ENCODE measurements around the gene ARHGEF10L. TPM values are rescaled to one million over a fixed set of nuclear protein-coding genes. Genes with fewer than 3 reads are reported as not detected.

ARHGEF10L gene
- total RNA-seq, 6 experiments from 2014 or later, result 11.1 to 29.0 (median 26.7) TPM

- no peaks in the 10 kb centered on the region for H3K4me1 Mint-ChIP-seq (ENCODE audit: low read depth)
- H3K27me3 Mint-ChIP-seq (ENCODE audit: insufficient read depth), result peaks cover 9% of the 10 kb centered on the region
Measured at GRCh38 chr1:17709981-17710380, 170.5 kb downstream of the ARHGEF10L start.

GRCh38 chr1:17710889-17711576 is 171.5 kb downstream of the ARHGEF10L start:
- no peak overlapping the region for H3K4me3 Mint-ChIP-seq
- H3K27ac Mint-ChIP-seq, result no peak overlapping the region
- no peak for TF ChIP-seq CTCF (IDR thresholded peaks at IDR 0.05)
- DNase-seq, result no peak
- peaks cover 5% of the 10 kb centered on the region for H3K27me3 Mint-ChIP-seq (ENCODE audit: insufficient read depth)
- peaks cover 10% of the 10 kb centered on the region; the same call in 1 of the 2 replicates for H3K9me3 Mint-ChIP-seq
- H3K36me3 Mint-ChIP-seq (ENCODE audit: low read depth), result no peaks in the 10 kb centered on the region
- no peaks in the 10 kb centered on the region for H3K4me1 Mint-ChIP-seq (ENCODE audit: low read depth)

More at GRCh38 chr1:17709981-17710380, 170.5 kb downstream of the ARHGEF10L start:
- Mint-ChIP-seq H3K36me3 (ENCODE audit: low read depth) (no peaks in the 10 kb centered on the region), H3K4me3 (no peak overlapping the region), H3K27ac (no peak overlapping the region), H3K9me3 (peaks cover 10% of the 10 kb centered on the region; the same call in 1 of the 2 replicates)
- no peak for DNase-seq
- no peak for TF ChIP-seq CTCF (IDR thresholded peaks at IDR 0.05)

- Mint-ChIP-seq H3K36me3 (ENCODE audit: low read depth) (no peaks in the 10 kb centered on the region), H3K4me1 (ENCODE audit: low read depth) (no peaks in the 10 kb centered on the region), H3K27ac (no peak overlapping the region), H3K27me3 (ENCODE audit: insufficient read depth) (peaks cover 8% of the 10 kb centered on the region), H3K9me3 (peaks cover 10% of the 10 kb centered on the region; the same call in 1 of the 2 replicates), H3K4me3 (no peak overlapping the region)
- TF ChIP-seq CTCF (IDR thresholded peaks at IDR 0.05), result no peak
- no peak for DNase-seq
Measured at GRCh38 chr1:17711577-17711910, 172.0 kb downstream of the ARHGEF10L start.

GRCh38 chr1:17711941-17712340 is 172.4 kb downstream of the ARHGEF10L start:
- H3K27me3 Mint-ChIP-seq (ENCODE audit: insufficient read depth), result peaks cover 12% of the 10 kb centered on the region
- no peak for TF ChIP-seq CTCF (IDR thresholded peaks at IDR 0.05)

GRCh38 chr1:17713993-17714392 is 174.5 kb downstream of the ARHGEF10L start:
- peaks cover 17% of the 10 kb centered on the region for H3K27me3 Mint-ChIP-seq (ENCODE audit: insufficient read depth)
- no peak overlapping the region for H3K27ac Mint-ChIP-seq
- TF ChIP-seq CTCF (IDR thresholded peaks at IDR 0.05), result no peak
- H3K9me3 Mint-ChIP-seq, result peaks cover 10% of the 10 kb centered on the region; the same call in 1 of the 2 replicates
- DNase-seq, result no peak
- H3K36me3 Mint-ChIP-seq (ENCODE audit: low read depth), result no peaks in the 10 kb centered on the region
- no peak overlapping the region for H3K4me3 Mint-ChIP-seq
- H3K4me1 Mint-ChIP-seq (ENCODE audit: low read depth), result no peaks in the 10 kb centered on the region

More at GRCh38 chr1:17711941-17712340, 172.4 kb downstream of the ARHGEF10L start:
- no peak overlapping the region for H3K27ac Mint-ChIP-seq
- H3K4me1 Mint-ChIP-seq (ENCODE audit: low read depth), result no peaks in the 10 kb centered on the region
- DNase-seq, result no peak
- H3K36me3 Mint-ChIP-seq (ENCODE audit: low read depth), result no peaks in the 10 kb centered on the region
- no peak overlapping the region for H3K4me3 Mint-ChIP-seq
- peaks cover 10% of the 10 kb centered on the region; the same call in 1 of the 2 replicates for H3K9me3 Mint-ChIP-seq

Measured in HFFc6 (cell line).